ENCODE results near the gene ZDHHC11. TPM values are rescaled to one million over a fixed set of nuclear protein-coding genes. Genes with fewer than 3 reads are reported as not detected.

The ZDHHC11 gene
- total and polyA plus RNA-seq, 2 of the 4 experiments (the other 2 are of a cell fraction) = 0.36 to 1.6 TPM

DNA sequence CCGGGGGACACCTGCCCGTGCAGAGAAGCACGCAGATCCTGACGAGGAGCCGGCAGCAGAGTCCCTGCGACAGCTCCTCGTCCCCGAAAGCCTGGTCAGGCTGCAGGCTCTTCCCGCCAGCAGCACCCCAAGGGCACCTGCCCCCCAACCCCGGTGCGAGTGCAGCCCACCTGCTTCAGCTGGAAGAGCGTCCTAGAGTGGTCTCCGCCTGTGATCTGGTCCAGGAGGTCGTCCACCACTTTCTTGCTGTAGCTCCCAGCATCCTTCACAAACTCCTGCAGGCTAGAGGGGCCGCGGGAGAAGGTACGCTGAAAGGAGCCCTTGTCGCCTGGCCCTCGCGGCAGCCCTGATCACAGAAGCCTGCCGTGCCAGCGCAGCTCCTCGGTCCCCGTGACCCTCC is 25.1 kb upstream of the ZDHHC11 start:
- Histone ChIP-seq H3K79me1 (ENCODE audit: low read depth in 1 of 2, low read length in 2 of 2) (peaks cover 0 to 8% of the 10 kb centered on the region in 2 experiments; a peak in 2 of 4 replicates), H3K36me3 (ENCODE audit: control insufficient read depth, insufficient read depth, low read length) (peaks cover 57% of the 10 kb centered on the region), H4K20me1 (ENCODE audit: insufficient read depth, low read length) (peaks cover 3% of the 10 kb centered on the region; the same call in 1 of the 2 replicates), H3K4me2 (ENCODE audit: low read depth, low read length) (no peak overlapping the region), H3K23ac (ENCODE audit: low read depth, low read length) (no peak overlapping the region), H2BK15ac (ENCODE audit: low read depth, low read length) (no peak overlapping the region), H4K8ac (ENCODE audit: low read depth in 2 of 2, low read length in 2 of 2) (no peak overlapping the region), H3K18ac (ENCODE audit: low read depth, low read length) (no peak overlapping the region), H2BK120ac (ENCODE audit: low read depth, low read length) (no peak overlapping the region), H3K27me3 (ENCODE audit: control insufficient read depth, insufficient read depth, low read length) (no peaks in the 10 kb centered on the region), H4K5ac (ENCODE audit: low read depth, low read length) (no peak overlapping the region), H2AFZ (replicated peaks; ENCODE audit: low read length, poor library complexity) (no peak overlapping the region), H3K4me3 (ENCODE audit: insufficient read depth, low read depth, low read length) (no peak overlapping the region), H2AK5ac (ENCODE audit: low read depth, low read length) (no peak overlapping the region), H2BK20ac (ENCODE audit: low read depth, low read length) (no peak overlapping the region), H3K56ac (ENCODE audit: extremely low read depth, insufficient read depth, low read length) (no peak overlapping the region), H3K9me1 (ENCODE audit: insufficient read depth, low read length) (no peaks in the 10 kb centered on the region), H4K91ac (ENCODE audit: insufficient read depth, low read depth, low read length) (no peak overlapping the region), H3K9me3 (ENCODE audit: control insufficient read depth, insufficient read depth, low read length) (no peaks in the 10 kb centered on the region), H2BK5ac (ENCODE audit: low read depth, low read length, poor library complexity, severe bottlenecking) (no peak overlapping the region), H3K14ac (replicated peaks; ENCODE audit: low read depth, low read length) (no peak overlapping the region), H3K27ac (ENCODE audit: insufficient read depth, low read length) (no peak overlapping the region), H3K9ac (ENCODE audit: low read depth, low read length) (no peak overlapping the region), H3K4ac (ENCODE audit: low read depth, low read length) (no peak overlapping the region), H3K4me1 (ENCODE audit: control insufficient read depth, insufficient read depth, low read length) (no peaks in the 10 kb centered on the region), H2AK9ac (replicated peaks; ENCODE audit: low read depth, low read length, poor library complexity) (no peak overlapping the region)
- POLR2A ChIA-PET (ENCODE audit: unreplicated experiment) = no interaction called here
- intact Hi-C loops (cut with micrococcal nuclease) = no loop called here
- in situ Hi-C loops (cut with MboI; ENCODE audit: low sequenced_read_pairs) = no loop called here
- TF ChIP-seq RFX5 (IDR thresholded peaks at IDR 0.05; ENCODE audit: low read depth, low read length) (no peak), ELK1 (IDR thresholded peaks at IDR 0.05; ENCODE audit: borderline replicate concordance, low read depth, low read length) (no peak), FOS (IDR thresholded peaks at IDR 0.05; ENCODE audit: low read depth, low read length) (no peak), NFE2L2 (IDR thresholded peaks at IDR 0.05; ENCODE audit: low read depth, low read length) (no peak), MAZ (IDR thresholded peaks at IDR 0.05; ENCODE audit: borderline replicate concordance, low read depth, low read length) (no peak), RAD21 (IDR thresholded peaks at IDR 0.05; ENCODE audit: low read length) (no peak), CEBPB (IDR thresholded peaks at IDR 0.05; ENCODE audit: low read depth, low read length) (no peak), BHLHE40 (IDR thresholded peaks at IDR 0.05; ENCODE audit: low read depth, low read length) (no peak), CHD1 (IDR thresholded peaks at IDR 0.05; ENCODE audit: low read depth, low read length) (no peak), SMC3 (IDR thresholded peaks at IDR 0.05; ENCODE audit: low read depth, low read length) (no peak), POLR2A (IDR thresholded peaks at IDR 0.05; ENCODE audit: low read depth, low read length) (no peak), MAFK (IDR thresholded peaks at IDR 0.05; ENCODE audit: low read depth, low read length) (no peak), RCOR1 (IDR thresholded peaks at IDR 0.05; ENCODE audit: insufficient replicate concordance, low read length) (no peak), MXI1 (IDR thresholded peaks at IDR 0.05; ENCODE audit: borderline replicate concordance, low read depth, low read length) (no peak)
- TF ChIP-seq, protein P1, sequence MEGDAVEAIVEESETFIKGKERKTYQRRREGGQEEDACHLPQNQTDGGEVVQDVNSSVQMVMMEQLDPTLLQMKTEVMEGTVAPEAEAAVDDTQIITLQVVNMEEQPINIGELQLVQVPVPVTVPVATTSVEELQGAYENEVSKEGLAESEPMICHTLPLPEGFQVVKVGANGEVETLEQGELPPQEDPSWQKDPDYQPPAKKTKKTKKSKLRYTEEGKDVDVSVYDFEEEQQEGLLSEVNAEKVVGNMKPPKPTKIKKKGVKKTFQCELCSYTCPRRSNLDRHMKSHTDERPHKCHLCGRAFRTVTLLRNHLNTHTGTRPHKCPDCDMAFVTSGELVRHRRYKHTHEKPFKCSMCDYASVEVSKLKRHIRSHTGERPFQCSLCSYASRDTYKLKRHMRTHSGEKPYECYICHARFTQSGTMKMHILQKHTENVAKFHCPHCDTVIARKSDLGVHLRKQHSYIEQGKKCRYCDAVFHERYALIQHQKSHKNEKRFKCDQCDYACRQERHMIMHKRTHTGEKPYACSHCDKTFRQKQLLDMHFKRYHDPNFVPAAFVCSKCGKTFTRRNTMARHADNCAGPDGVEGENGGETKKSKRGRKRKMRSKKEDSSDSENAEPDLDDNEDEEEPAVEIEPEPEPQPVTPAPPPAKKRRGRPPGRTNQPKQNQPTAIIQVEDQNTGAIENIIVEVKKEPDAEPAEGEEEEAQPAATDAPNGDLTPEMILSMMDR (conservative IDR thresholded peaks at IDR 0.05; ENCODE audit: low read depth, low read length) = no peak
- TF ChIP-seq, protein P2, sequence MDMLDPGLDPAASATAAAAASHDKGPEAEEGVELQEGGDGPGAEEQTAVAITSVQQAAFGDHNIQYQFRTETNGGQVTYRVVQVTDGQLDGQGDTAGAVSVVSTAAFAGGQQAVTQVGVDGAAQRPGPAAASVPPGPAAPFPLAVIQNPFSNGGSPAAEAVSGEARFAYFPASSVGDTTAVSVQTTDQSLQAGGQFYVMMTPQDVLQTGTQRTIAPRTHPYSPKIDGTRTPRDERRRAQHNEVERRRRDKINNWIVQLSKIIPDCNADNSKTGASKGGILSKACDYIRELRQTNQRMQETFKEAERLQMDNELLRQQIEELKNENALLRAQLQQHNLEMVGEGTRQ (IDR thresholded peaks at IDR 0.05; ENCODE audit: low read depth, low read length) = no peak
- WGBS, 2 experiments (ENCODE audit: extremely low coverage in 2 of 2, insufficient read length in 1 of 2) = 98% methylated on average over 18 of the region's 24 CpGs; no CpG with 5 or more reads in 1 of the 2 experiments
- dilution Hi-C loops (cut with HindIII; ENCODE audit: low sequenced_read_pairs, unreplicated experiment) = no loop called here
- DNase-seq (no peak), ATAC-seq (ENCODE audit: low read depth) (no peak)
- CTCF ChIA-PET = no interaction called here
- no TSS peak for BruUV-seq (replicated peaks)
